ENCODE measurements around the gene TUBB3. TPM values are rescaled to one million over a fixed set of nuclear protein-coding genes. Genes with fewer than 3 reads are reported as not detected.
"Not testable (repeated sequence)": the region's sequence is repeated elsewhere in the genome, so short reads cannot be mapped to it uniquely, and the experiment has no call there.

Gene TUBB3
- total RNA-seq, 4 donors from 2014 or later, result 1.9 to 7.4 (median 3.9) TPM

DNA sequence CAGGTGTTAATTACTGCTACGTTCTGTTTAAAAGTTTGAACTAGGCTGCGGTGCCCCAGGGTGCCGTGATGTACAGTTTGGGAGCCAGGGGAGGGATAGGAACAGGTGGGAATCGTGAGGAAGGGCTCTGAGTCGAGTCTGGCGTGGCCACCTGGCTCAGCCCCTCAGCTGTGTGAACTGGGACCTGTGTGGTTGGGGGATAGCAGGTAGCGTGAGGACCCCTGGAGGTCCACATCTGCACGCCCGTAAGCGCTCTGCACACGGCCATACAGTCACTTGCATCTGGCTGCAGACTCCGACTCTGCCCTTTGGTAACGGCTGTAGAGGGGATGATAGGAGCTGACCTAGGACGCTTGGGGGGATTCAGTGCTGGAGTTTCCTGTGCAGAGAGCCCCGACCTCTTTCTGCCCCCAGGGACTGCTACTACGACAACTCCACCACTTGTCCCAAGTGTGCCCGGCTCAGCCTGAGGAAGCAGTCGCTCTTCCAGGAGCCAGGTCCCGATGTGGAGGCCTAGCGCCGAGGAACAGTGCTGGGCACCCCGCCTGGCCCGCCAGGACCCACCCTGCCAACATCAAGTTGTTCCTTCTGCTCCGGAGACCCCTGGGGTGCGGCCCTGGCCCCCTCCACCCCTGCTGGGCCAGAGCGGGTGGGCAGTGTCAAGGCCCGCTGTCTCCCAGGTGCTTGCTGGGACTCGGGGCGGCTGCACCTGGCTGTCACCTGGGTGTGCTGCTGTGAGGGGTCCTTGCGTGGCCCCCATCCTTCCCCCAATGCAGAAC is 42.5 kb downstream of the TUBB3 start:
- TF ChIP-seq POLR2A (IDR thresholded peaks at IDR 0.05), result no peak
- TF ChIP-seq, protein P1, sequence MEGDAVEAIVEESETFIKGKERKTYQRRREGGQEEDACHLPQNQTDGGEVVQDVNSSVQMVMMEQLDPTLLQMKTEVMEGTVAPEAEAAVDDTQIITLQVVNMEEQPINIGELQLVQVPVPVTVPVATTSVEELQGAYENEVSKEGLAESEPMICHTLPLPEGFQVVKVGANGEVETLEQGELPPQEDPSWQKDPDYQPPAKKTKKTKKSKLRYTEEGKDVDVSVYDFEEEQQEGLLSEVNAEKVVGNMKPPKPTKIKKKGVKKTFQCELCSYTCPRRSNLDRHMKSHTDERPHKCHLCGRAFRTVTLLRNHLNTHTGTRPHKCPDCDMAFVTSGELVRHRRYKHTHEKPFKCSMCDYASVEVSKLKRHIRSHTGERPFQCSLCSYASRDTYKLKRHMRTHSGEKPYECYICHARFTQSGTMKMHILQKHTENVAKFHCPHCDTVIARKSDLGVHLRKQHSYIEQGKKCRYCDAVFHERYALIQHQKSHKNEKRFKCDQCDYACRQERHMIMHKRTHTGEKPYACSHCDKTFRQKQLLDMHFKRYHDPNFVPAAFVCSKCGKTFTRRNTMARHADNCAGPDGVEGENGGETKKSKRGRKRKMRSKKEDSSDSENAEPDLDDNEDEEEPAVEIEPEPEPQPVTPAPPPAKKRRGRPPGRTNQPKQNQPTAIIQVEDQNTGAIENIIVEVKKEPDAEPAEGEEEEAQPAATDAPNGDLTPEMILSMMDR (IDR thresholded peaks at IDR 0.05), result no peak
- intact Hi-C loops (cut with DNase I; ENCODE audit: low total_unique reads), result no loop called here
- H3K4me3 ChIP-seq (ENCODE audit: low read depth, poor library complexity, severe bottlenecking), result no peak overlapping the region
- no peak for DNase-seq (ENCODE audit: low spot score in 2 of 2)
- 79 to 83% methylated on average over 27 to 30 of the region's 30 CpGs for WGBS, 2 donors

DNA sequence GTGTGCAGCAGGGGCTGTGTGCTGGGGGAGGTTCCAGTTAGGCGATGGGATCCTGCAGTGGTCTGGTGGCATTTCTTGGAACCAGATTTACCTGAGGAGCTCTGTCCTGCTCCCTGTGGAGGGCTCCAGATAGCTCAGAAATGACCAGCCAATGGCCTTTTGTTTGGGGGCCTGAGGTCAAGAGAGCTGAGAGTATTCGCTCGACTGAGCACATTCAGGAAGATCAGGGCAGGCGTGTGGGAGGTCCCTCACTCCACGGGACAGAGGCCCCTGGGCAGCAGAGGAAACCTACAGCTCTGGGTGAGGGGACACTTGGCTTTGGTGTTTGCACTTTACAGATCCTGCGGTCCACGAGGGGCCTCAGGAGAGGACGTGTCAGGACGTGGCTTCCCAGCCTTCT is 43.6 kb downstream of the TUBB3 start:
- WGBS, 2 donors, result 77 to 78% methylated on average over 8 to 9 of the region's 9 CpGs
- no peak for DNase-seq (ENCODE audit: low spot score in 2 of 2)
- intact Hi-C loops (cut with DNase I; ENCODE audit: low total_unique reads), result no loop called here
- TF ChIP-seq, protein P1 (IDR thresholded peaks at IDR 0.05), result no peak
- no peak for TF ChIP-seq POLR2A (IDR thresholded peaks at IDR 0.05)
- no peak overlapping the region for H3K4me3 ChIP-seq (ENCODE audit: low read depth, poor library complexity, severe bottlenecking)

DNA sequence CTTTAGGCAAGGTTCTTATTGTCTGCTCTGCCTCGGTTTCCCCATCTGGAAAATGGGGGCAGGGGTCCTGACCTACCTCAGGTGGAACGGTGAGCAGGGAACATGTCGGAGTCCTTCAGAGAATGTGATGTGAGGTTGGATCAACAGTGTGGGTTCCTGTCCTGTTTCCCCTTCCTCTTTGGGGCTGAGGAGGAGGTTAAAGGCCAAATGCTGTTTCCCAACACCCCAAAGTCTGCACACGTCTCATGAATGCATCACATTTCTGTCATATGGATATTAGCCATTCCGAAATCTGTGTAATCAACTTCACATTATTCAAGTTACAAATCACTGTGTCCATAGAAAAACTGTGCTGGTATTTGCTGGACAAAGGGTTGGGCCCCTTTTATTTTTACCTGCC is 44.3 kb downstream of the TUBB3 start:
- 81 to 85% methylated on average over 5 of the region's 5 CpGs for WGBS, 2 donors
- intact Hi-C loops (cut with DNase I; ENCODE audit: low total_unique reads); DNase-seq (ENCODE audit: low spot score in 2 of 2): not testable (repeated sequence)

DNA sequence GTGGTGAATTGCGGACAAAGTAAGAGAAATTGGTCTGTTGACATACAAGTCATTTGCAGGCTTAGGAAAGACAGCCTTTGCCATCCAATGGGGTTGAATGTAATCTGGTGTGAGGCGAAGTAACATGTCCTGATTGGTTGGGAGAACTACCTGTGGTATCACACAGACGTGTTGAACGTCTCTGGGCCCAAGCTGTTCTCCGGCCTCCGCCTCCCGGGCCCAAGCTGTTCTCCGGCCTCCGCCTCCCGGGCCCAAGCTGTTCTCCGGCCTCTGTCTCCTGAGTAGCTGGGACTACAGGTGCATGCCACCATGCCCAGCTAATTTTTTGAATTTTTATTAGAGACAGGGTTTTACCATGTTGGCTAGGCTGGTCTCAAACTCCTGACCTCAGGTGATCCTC is 44.9 kb downstream of the TUBB3 start:
- DNase-seq (ENCODE audit: low spot score in 2 of 2); H3K4me3 ChIP-seq (ENCODE audit: low read depth, poor library complexity, severe bottlenecking); intact Hi-C loops (cut with DNase I; ENCODE audit: low total_unique reads): not testable (repeated sequence)
- 85 to 86% methylated on average over 11 of the region's 11 CpGs for WGBS, 2 donors

More for the DNA sequence above, 44.3 kb downstream of the TUBB3 start:
- not testable (repeated sequence) for H3K4me3 ChIP-seq (ENCODE audit: low read depth, poor library complexity, severe bottlenecking)

DNA sequence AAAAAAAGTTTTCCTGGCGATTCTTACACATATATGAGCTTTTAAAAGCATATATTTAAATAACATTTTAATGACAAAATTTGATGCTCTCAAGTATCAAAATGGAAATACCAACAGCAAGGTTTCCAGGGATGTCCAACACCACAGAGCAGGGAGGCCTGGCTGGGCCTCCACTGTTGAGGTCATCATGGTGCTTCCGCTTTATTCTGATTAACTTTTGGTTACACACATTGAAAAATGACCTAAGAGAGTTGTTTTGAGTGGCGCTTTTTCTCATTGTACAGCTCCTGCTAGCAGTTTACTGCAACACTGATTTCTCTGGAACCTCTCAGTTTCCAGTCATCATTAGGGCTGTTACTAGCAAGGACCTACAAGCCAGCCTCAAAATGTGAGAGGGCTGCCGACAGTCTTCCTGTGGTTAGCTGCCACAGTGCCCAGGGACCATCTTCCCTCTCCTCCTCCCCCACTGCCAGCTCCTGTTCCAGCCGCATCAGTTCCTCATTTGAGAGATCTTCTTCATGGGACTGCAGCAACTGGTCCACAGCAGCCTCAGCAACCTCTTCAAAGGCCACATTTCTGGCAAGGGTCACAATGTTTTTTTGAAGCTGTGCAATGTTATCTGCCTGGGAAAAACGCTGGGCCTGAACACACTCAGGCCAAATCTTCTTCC is 46.7 kb downstream of the TUBB3 start:
- intact Hi-C loops (cut with DNase I; ENCODE audit: low total_unique reads), result no loop called here
- no peak overlapping the region for H3K4me3 ChIP-seq (ENCODE audit: low read depth, poor library complexity, severe bottlenecking)
- TF ChIP-seq, protein P1 (IDR thresholded peaks at IDR 0.05), result no peak
- no peak for TF ChIP-seq POLR2A (IDR thresholded peaks at IDR 0.05)
- no peak for DNase-seq (ENCODE audit: low spot score in 2 of 2)
- WGBS, 2 donors, result 90 to 96% methylated on average over 6 of the region's 6 CpGs

DNA sequence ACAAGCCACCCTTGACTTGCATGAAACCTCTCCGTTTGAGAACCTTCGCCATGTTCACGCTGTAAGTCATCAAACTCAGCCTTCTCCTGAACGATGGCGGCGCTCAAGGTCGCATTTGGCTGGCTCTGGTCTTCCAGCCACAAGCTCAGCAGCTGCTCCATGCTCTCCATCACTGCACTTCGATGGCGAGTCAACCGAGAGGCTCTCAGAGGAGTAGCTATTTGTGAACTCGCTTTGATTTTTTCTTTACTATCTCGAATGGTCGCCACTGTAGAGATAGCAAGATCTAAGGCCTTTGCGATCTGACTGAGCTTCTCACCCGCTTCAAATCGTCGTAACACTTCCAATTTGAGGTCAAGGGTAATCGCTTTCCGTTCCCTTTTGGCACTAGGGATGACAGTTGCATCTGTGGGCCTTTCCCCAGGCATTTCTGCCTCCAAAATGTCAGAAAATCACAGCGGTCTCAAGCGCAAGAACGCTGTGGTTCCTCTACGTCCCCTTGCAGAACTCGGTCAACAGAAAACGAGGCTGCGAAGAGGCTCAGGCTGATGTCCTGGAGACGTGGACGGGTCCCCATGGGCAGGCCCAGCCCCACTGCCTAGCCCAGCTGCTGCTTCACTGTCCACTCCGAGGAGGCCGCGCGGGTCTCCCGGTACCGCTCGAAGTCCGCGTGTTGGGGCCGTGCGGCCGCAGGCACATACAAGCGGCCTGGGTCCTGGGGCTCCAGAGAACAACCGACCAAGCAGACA is 48.5 kb downstream of the TUBB3 start:
- TF ChIP-seq POLR2A (IDR thresholded peaks at IDR 0.05), result no peak
- TF ChIP-seq, protein P1 (IDR thresholded peaks at IDR 0.05), result no peak
- no peak for DNase-seq (ENCODE audit: low spot score in 2 of 2)
- 52 to 60% methylated on average over 29 to 37 of the region's 42 CpGs for WGBS, 2 donors
- peak overlapping the region; percentile 68 for H3K4me3 ChIP-seq (ENCODE audit: low read depth, poor library complexity, severe bottlenecking)
- intact Hi-C loops (cut with DNase I; ENCODE audit: low total_unique reads), result no loop called here

All from lower leg skin (tissue), 4 donors.